NCI-H2171 (cell line): Measurements from ENCODE around the gene UGCG.
"Not testable (repeated sequence)": the region's sequence is repeated elsewhere in the genome, so short reads cannot be mapped to it uniquely, and the experiment has no call there.

Experiments used
- DNase-seq: peaks from one replicate; lab custom pipeline; 2025; lab: John Stamatoyannopoulos, UW

UGCG gene

GRCh38 chr9:111920531-111920930, 23.9 kb downstream of the UGCG start:
- DNase-seq: no peak

- DNase-seq: no peak
These were observed 25.9 kb downstream of the UGCG start for GRCh38 chr9:111922324-111923013.

GRCh38 chr9:111924281-111924680, 27.7 kb downstream of the UGCG start:
- no peak for DNase-seq

GRCh38 chr9:111925017-111925770, 28.6 kb downstream of the UGCG start:
- no peak for DNase-seq

GRCh38 chr9:111925784-111926183, 29.2 kb downstream of the UGCG start:
- DNase-seq: no peak

GRCh38 chr9:111926421-111926875, 29.8 kb downstream of the UGCG start:
- no peak for DNase-seq

- DNase-seq: no peak
These were observed 31.7 kb downstream of the UGCG start for GRCh38 chr9:111928359-111928720.

- DNase-seq: no peak
These were observed 38.1 kb downstream of the UGCG start for GRCh38 chr9:111934747-111935146.

GRCh38 chr9:111936391-111936790, 39.8 kb downstream of the UGCG start:
- no peak for DNase-seq

GRCh38 chr9:111937301-111937700, 40.7 kb downstream of the UGCG start:
- no peak for DNase-seq

- no peak for DNase-seq
These were observed 41.3 kb downstream of the UGCG start for GRCh38 chr9:111937781-111938426.

- no peak for DNase-seq
These were observed 41.8 kb downstream of the UGCG start for GRCh38 chr9:111938427-111938800.

GRCh38 chr9:111939322-111939721, 42.7 kb downstream of the UGCG start:
- DNase-seq: no peak

GRCh38 chr9:111940697-111941096, 44.1 kb downstream of the UGCG start:
- no peak for DNase-seq

- no peak for DNase-seq
These were observed 46.6 kb downstream of the UGCG start for GRCh38 chr9:111943200-111943599.

GRCh38 chr9:111943746-111944145, 47.1 kb downstream of the UGCG start:
- no peak for DNase-seq

- DNase-seq: no peak
These were observed 47.7 kb downstream of the UGCG start for GRCh38 chr9:111944241-111944866.

- no peak for DNase-seq
These were observed 48.6 kb downstream of the UGCG start for GRCh38 chr9:111945216-111945615.

- DNase-seq: not testable (repeated sequence)
These were observed 51.5 kb downstream of the UGCG start for GRCh38 chr9:111948109-111948508.

- DNase-seq: no peak
These were observed 52.3 kb downstream of the UGCG start for GRCh38 chr9:111948951-111949350.

- DNase-seq: no peak
These were observed 53.3 kb downstream of the UGCG start for GRCh38 chr9:111949919-111950318.

GRCh38 chr9:111952559-111952958, 55.9 kb downstream of the UGCG start:
- DNase-seq: no peak

GRCh38 chr9:111953444-111953843, 56.8 kb downstream of the UGCG start:
- no peak for DNase-seq
